GM12878 (cell line): ENCODE results near the gene INF2. TPM values are rescaled to one million over a fixed set of nuclear protein-coding genes. Genes with fewer than 3 reads are reported as not detected.

Experiments used
- ATAC-seq: fragments of 200-7000 bp; cut with Tn5 transposase; 3 replicates; pipeline ENCODE4 v1.9.1; 2020; ENCODE audit warnings: mild to moderate bottlenecking, moderate library complexity
- BruUV-seq: library from RNA; stranded (reverse); fragments of 400-500 nt; replicated peaks from 2 replicates; lab custom pipeline; 2021; lab: Mats Ljungman, UMichigan
- CTCF ChIA-PET: fragments of 300-600 bp; sonication (Branson Sonifier 250); formaldehyde crosslinking; extraction: SDS; loops from one replicate; lab custom pipeline; 2021; ENCODE audit warnings: inconsistent platforms; lab: Yijun Ruan, JAX
- POLR2A ChIA-PET: fragments of 350-600 bp; formaldehyde crosslinking; extraction: SDS; loops from one replicate; lab custom pipeline; 2021; ENCODE audit warnings: inconsistent platforms; lab: Charles Lee
- RAD21 ChIA-PET: fragments of 300-600 bp; sonication (Branson Sonifier 250); formaldehyde crosslinking; loops from one replicate; lab custom pipeline; 2023; ENCODE audit warnings: antibody characterized with exemption; ENCODE audit not compliant: unreplicated experiment; lab: Charles Lee
- SMC1A ChIA-PET: fragments of 300-600 bp; sonication (Branson Sonifier 250); formaldehyde crosslinking; loops from one replicate; lab custom pipeline; 2023; ENCODE audit not compliant: unreplicated experiment, uncharacterized antibody; lab: Charles Lee
- DNase-seq: peaks from one replicate; pipeline ENCODE4 v3.0.0-alpha.2; 2011; ENCODE audit warnings: low read depth, low spot score
- FAIRE-seq: peaks from 3 replicates; lab custom pipeline; 2011; peaks lifted over from hg19 to GRCh38; lab: Jason Lieb, UNC
- H2AFZ ChIP-seq: 2 replicates; pipeline ENCODE4 v1.6.0; 2011; ENCODE audit warnings: low read depth, low read length, control low read depth; ENCODE audit not compliant: control insufficient read depth
- H3K27ac ChIP-seq: 2 replicates; pipeline ENCODE4 v1.5.1; 2011; ENCODE audit warnings: control low read depth; ENCODE audit not compliant: control insufficient read depth, insufficient read depth
- H3K27me3 ChIP-seq, 2 experiments: replicated peaks in 1 of 2; 2 replicates each; pipeline versions ENCODE4 v1.6.0 to v1.6.1; 2011; ENCODE audit warnings: low read length in 1 of 2; ENCODE audit not compliant: control insufficient read depth in 2 of 2, insufficient read depth in 2 of 2
- H3K36me3 ChIP-seq, 2 experiments: 2 replicates each; pipeline ENCODE4 v1.5.1; 2011; ENCODE audit warnings: low read length in 1 of 2; ENCODE audit not compliant: control insufficient read depth in 2 of 2, insufficient read depth in 2 of 2
- H3K4me1 ChIP-seq: 2 replicates; pipeline ENCODE4 v1.6.1; 2011; ENCODE audit warnings: mild to moderate bottlenecking, low read length, moderate library complexity, mixed read lengths; ENCODE audit not compliant: control insufficient read depth, insufficient read depth
- H3K4me2 ChIP-seq: 2 replicates; pipeline ENCODE4 v1.6.0; 2011; ENCODE audit warnings: control low read depth; ENCODE audit not compliant: control insufficient read depth, insufficient read depth
- H3K4me3 ChIP-seq: fragments of 200-600 bp; sonication (generic); 2 replicates; pipeline ENCODE4 v1.5.1; 2016
- H3K79me2 ChIP-seq: 2 replicates; pipeline ENCODE4 v1.6.0; 2011; ENCODE audit warnings: low read length; ENCODE audit not compliant: control insufficient read depth, insufficient read depth
- H3K9ac ChIP-seq: 2 replicates; pipeline ENCODE4 v1.8.0; 2011; ENCODE audit warnings: low read length, control low read depth, mixed read lengths; ENCODE audit not compliant: control insufficient read depth, insufficient read depth
- H3K9me3 ChIP-seq: replicated peaks from 3 replicates; pipeline ENCODE4 v1.5.1; 2011; ENCODE audit warnings: mild to moderate bottlenecking, low read length; ENCODE audit not compliant: control insufficient read depth, insufficient read depth
- H4K20me1 ChIP-seq: 2 replicates; pipeline ENCODE4 v1.6.0; 2011; ENCODE audit not compliant: control insufficient read depth, insufficient read depth
- CEBPZ ChIP-seq: fragments of 150-350 bp; IDR thresholded peaks from 2 replicates; pipeline ENCODE4 v1.6.1; 2016; ENCODE audit warnings: low read depth, low read length
- E4F1 ChIP-seq: fragments of 450-650 bp; IDR thresholded peaks from 2 replicates; pipeline ENCODE4 v1.6.1; 2018; ENCODE audit warnings: borderline replicate concordance, mild to moderate bottlenecking; ENCODE audit not compliant: partially characterized antibody
- RAD21 ChIP-seq: IDR thresholded peaks from 2 replicates; pipeline ENCODE4 v1.6.1; 2011; ENCODE audit warnings: mild to moderate bottlenecking, low read depth, low read length, moderate library complexity; ENCODE audit not compliant: insufficient read depth
- SP1 ChIP-seq: IDR thresholded peaks from one replicate; pipeline ENCODE4 v1.6.1; 2011; ENCODE audit warnings: low read depth, low read length
- WGBS: methylation state at CpG from one replicate; pipeline ENCODE4 v1.1.6; 2016; ENCODE audit warnings: low lambda C conversion rate; ENCODE audit not compliant: insufficient replicate concordance, insufficient coverage; ENCODE audit errors: missing lambda C conversion rate; 5-methylcytosine and 5-hydroxymethylcytosine counted together
- in situ Hi-C: fragments of 300-500 bp; cut with MboI; formaldehyde crosslinking; loops from 9 replicates; pipeline ENCODE4 v1.14.3; 2018; ENCODE audit warnings: mixed read lengths
- intact Hi-C: fragments of 100-400 bp; cut with micrococcal nuclease; formaldehyde crosslinking; loops from one replicate; pipeline ENCODE4 v1.14.2; 2022; ENCODE audit not compliant: unreplicated experiment
- polyA plus RNA-seq, 11 experiments: library from polyadenylated mRNA; depleted of rRNA in 4 of 11; unstranded in 6 of 11; stranded (reverse) in 5 of 11; fragments of >200 nt; fragmentation: Nextera tagmentation in 4 of 11; fragmentation: Illumina TruSeq in 1 of 11; extraction: Ambion mirVana in 4 of 11; extraction: Trizol in 1 of 11; gene quantifications; 1 replicate in 1 of 11; 2 replicates in 10 of 11; pipeline versions ENCODE4 v1.2.1 to v1.2.3, GENCODE V29; 2011 to 2016; ENCODE audit warnings: inconsistent platforms in 2 of 11, missing spikeins in 2 of 11, low read depth in 1 of 11
- total RNA-seq, 4 experiments: library from RNA; depleted of rRNA in 3 of 4; stranded (reverse); fragments of >200 nt in 3 of 4; fragmentation: Illumina TruSeq in 1 of 4; extraction: Trizol in 1 of 4; gene quantifications; 2 replicates each; pipeline versions ENCODE4 v1.2.1 to v1.2.3, GENCODE V29; 2013 to 2021

The INF2 gene
- total and polyA plus RNA-seq, 10 of the 15 experiments (the other 5 are each of a cell fraction or from before 2014, with no cell fraction given), result 0.72 to 43.2 (median 8.3) TPM

- Histone ChIP-seq H2AFZ (no peak overlapping the region), H3K9me3 (peaks cover 2% of the 10 kb centered on the region; the same call in 2 of the 3 replicates), H3K36me3 (no peaks in the 10 kb centered on the region), H3K79me2 (no peaks in the 10 kb centered on the region), H3K27me3 (no peaks in the 10 kb centered on the region), H3K9ac (no peak overlapping the region), H4K20me1 (no peaks in the 10 kb centered on the region), H3K4me1 (peaks cover 44% of the 10 kb centered on the region), H3K27ac (no peak overlapping the region), H3K4me3 (no peak overlapping the region), H3K4me2 (no peak overlapping the region)
- DNase-seq (no peak), ATAC-seq (no peak), FAIRE-seq (no peak)
- intact Hi-C loops, result no loop called here
- ChIA-PET SMC1A (interaction anchor here (0.9 kb wide), 1 partner anchor 25 kb away, joined by 3 read pairs; no protein-coding TSS in a partner anchor), RAD21 (interaction anchor here (1.3 to 1.7 kb wide), 2 partner anchors 22 to 26 kb away, joined by 3 to 7 read pairs; no protein-coding TSS in a partner anchor), CTCF (interaction anchor here (1.4 to 1.8 kb wide), 2 partner anchors 26 kb away, joined by 5 read pairs; no protein-coding TSS in a partner anchor), POLR2A (no interaction called here)
- WGBS, result 81% methylated on average over 13 of the region's 14 CpGs
- TF ChIP-seq RAD21, result no peak
- TF ChIP-seq E4F1, result no peak
- TF ChIP-seq SP1, result no peak
- TF ChIP-seq CEBPZ, result no peak
- in situ Hi-C loops, result no loop called here
- BruUV-seq, result no TSS peak
Measured at GRCh38 chr14:104655128-104655848, 34.1 kb upstream of the INF2 start.
